HCT116 (cell line): ENCODE data around the gene LDLRAD4. TPM values are rescaled to one million over a fixed set of nuclear protein-coding genes. Genes with fewer than 3 reads are reported as not detected.

ENCODE experiments used
- ATAC-seq: fragments of 200-7000 bp; cut with Tn5 transposase; 2 replicates; pipeline ENCODE4 v1.9.1; 2020; ENCODE audit warnings: mild to moderate bottlenecking, moderate library complexity
- BruUV-seq: library from RNA; stranded (reverse); fragments of 400-500 nt; replicated peaks from 2 replicates; lab custom pipeline; 2021; lab: Mats Ljungman, UMichigan
- CTCF ChIA-PET: fragments of 300-600 bp; sonication (Branson Sonifier 250); formaldehyde crosslinking; loops from one replicate; lab custom pipeline; 2021; ENCODE audit warnings: antibody characterized with exemption; lab: Charles Lee
- POLR2A ChIA-PET: fragments of 300-600, 350-600 bp; sonication (Branson Sonifier 250); formaldehyde crosslinking; loops from one replicate; lab custom pipeline; 2021; ENCODE audit warnings: antibody characterized with exemption; lab: Charles Lee
- RAD21 ChIA-PET, 2 experiments: fragments of 300-600 bp; sonication (Branson Sonifier 250); formaldehyde crosslinking; loops; one replicate each; lab custom pipeline; 2023; ENCODE audit warnings: low total read pairs in 2 of 2; ENCODE audit not compliant: uncharacterized antibody in 2 of 2, unreplicated experiment in 2 of 2, low non-redundant PET in 1 of 2; lab: Charles Lee
- DNase-seq: peaks from one replicate; pipeline ENCODE4 v3.0.0-alpha.2; 2010; ENCODE audit warnings: low read depth, low spot score
- H2AFZ ChIP-seq: fragments of 200-600 bp; shearing (Covaris generic), sonication (generic); 2 replicates; pipeline ENCODE4 v1.6.1; 2017; ENCODE audit warnings: low read depth, mixed run types, mixed read lengths, antibody characterized with exemption, low read length; ENCODE audit not compliant: poor library complexity, severe bottlenecking
- H3K27ac ChIP-seq: 2 replicates; pipeline ENCODE4 v1.5.1; 2012; ENCODE audit warnings: low read depth, low read length
- H3K27me3 ChIP-seq: fragments of 200-600 bp; sonication (generic); 2 replicates; pipeline ENCODE4 v1.6.1; 2016; ENCODE audit warnings: mixed run types, low read length, mixed read lengths; ENCODE audit not compliant: insufficient read depth
- H3K36me3 ChIP-seq, 2 experiments: fragments of 200-500 bp in 1 of 2; fragments of 200-600 bp in 1 of 2; sonication (Bioruptor generic) in 1 of 2; sonication (generic) in 1 of 2; 2 replicates each; pipeline versions ENCODE4 v1.5.1 to v1.6.1; 2014 to 2016; ENCODE audit warnings: low read length in 2 of 2, inconsistent platforms in 1 of 2, mixed read lengths in 1 of 2, mixed run types in 1 of 2; ENCODE audit not compliant: insufficient read depth in 2 of 2, control insufficient read depth in 1 of 2
- H3K4me1 ChIP-seq, 2 experiments: fragments of 200-600 bp in 1 of 2; sonication (generic) in 1 of 2; 2 replicates each; pipeline versions ENCODE4 v1.5.1 to v1.6.1; 2012 to 2017; ENCODE audit warnings: low read length in 2 of 2, inconsistent platforms in 1 of 2, mild to moderate bottlenecking in 1 of 2, mixed read lengths in 1 of 2, mixed run types in 1 of 2, moderate library complexity in 1 of 2; ENCODE audit not compliant: insufficient read depth in 2 of 2, control insufficient read depth in 1 of 2
- H3K4me2 ChIP-seq: fragments of 200-600 bp; sonication (generic); 2 replicates; pipeline ENCODE4 v1.6.1; 2017; ENCODE audit warnings: mixed run types, low read length, mixed read lengths
- H3K4me3 ChIP-seq, 2 experiments: fragments of 200-600 bp in 1 of 2; sonication (generic) in 1 of 2; replicated peaks in 1 of 2; 2 replicates each; pipeline ENCODE4 v1.5.1; 2011 to 2016; ENCODE audit warnings: low read length in 2 of 2, control low read depth in 1 of 2, low read depth in 1 of 2, mild to moderate bottlenecking in 1 of 2, mixed read lengths in 1 of 2, mixed run types in 1 of 2
- H3K79me2 ChIP-seq: fragments of 200-600 bp; sonication (generic); 2 replicates; pipeline ENCODE4 v1.6.1; 2017; ENCODE audit warnings: mild to moderate bottlenecking, mixed run types, low read length, moderate library complexity, mixed read lengths; ENCODE audit not compliant: insufficient read depth
- H3K9ac ChIP-seq: fragments of 200-600 bp; sonication (generic); 2 replicates; pipeline ENCODE4 v1.6.1; 2016; ENCODE audit warnings: low read length, mixed read lengths
- H3K9me2 ChIP-seq: fragments of 200-600 bp; sonication (generic), shearing (Covaris generic); 2 replicates; pipeline ENCODE4 v1.6.1; 2017; ENCODE audit warnings: mixed run types, mild to moderate bottlenecking, moderate library complexity; ENCODE audit not compliant: insufficient read depth
- H3K9me3 ChIP-seq, 2 experiments: fragments of 200-500 bp in 1 of 2; fragments of 200-600 bp in 1 of 2; sonication (Bioruptor generic) in 1 of 2; sonication (generic) in 1 of 2; 2 replicates each; pipeline ENCODE4 v1.6.1; 2014 to 2017; ENCODE audit warnings: low read length in 2 of 2, mixed read lengths in 2 of 2, inconsistent platforms in 1 of 2, low read depth in 1 of 2, mild to moderate bottlenecking in 1 of 2, mixed run types in 1 of 2, moderate library complexity in 1 of 2; ENCODE audit not compliant: control insufficient read depth in 1 of 2, insufficient read depth in 1 of 2
- H4K20me1 ChIP-seq: fragments of 200-600 bp; sonication (generic), shearing (Covaris generic); 2 replicates; pipeline ENCODE4 v1.6.1; 2017; ENCODE audit warnings: mixed run types, mild to moderate bottlenecking, moderate library complexity; ENCODE audit not compliant: insufficient read depth
- ATF3 ChIP-seq: IDR thresholded peaks from 2 replicates; pipeline ENCODE4 v1.6.1; 2012
- CBX3 ChIP-seq: IDR thresholded peaks from 2 replicates; pipeline ENCODE4 v1.6.1; 2012; ENCODE audit warnings: low read depth
- CEBPB ChIP-seq: IDR thresholded peaks from 2 replicates; pipeline ENCODE4 v1.6.1; 2012; ENCODE audit warnings: low read depth
- EZH2phosphoT487 ChIP-seq: fragments of 200-600 bp; IDR thresholded peaks from 2 replicates; pipeline ENCODE4 v1.6.1; 2018; ENCODE audit warnings: antibody characterized with exemption, borderline replicate concordance
- FOSL1 ChIP-seq: IDR thresholded peaks from 2 replicates; pipeline ENCODE4 v1.6.1; 2012; ENCODE audit warnings: low read depth
- JUND ChIP-seq: IDR thresholded peaks from 2 replicates; pipeline ENCODE4 v1.6.1; 2012
- MAX ChIP-seq: IDR thresholded peaks from 2 replicates; pipeline ENCODE4 v1.6.1; 2012
- POLR2AphosphoS5 ChIP-seq: IDR thresholded peaks from 2 replicates; pipeline ENCODE4 v1.6.1; 2011; ENCODE audit warnings: mild to moderate bottlenecking, low read depth, low read length, moderate library complexity
- RAD21 ChIP-seq: IDR thresholded peaks from 2 replicates; pipeline ENCODE4 v1.6.1; 2012; ENCODE audit warnings: low read depth, mild to moderate bottlenecking
- REST ChIP-seq: IDR thresholded peaks from 2 replicates; pipeline ENCODE4 v1.6.1; 2012; ENCODE audit warnings: low read depth
- SP1 ChIP-seq: IDR thresholded peaks from 2 replicates; pipeline ENCODE4 v1.6.1; 2012; ENCODE audit warnings: low read depth
- TCF7L2 ChIP-seq: IDR thresholded peaks from 2 replicates; pipeline ENCODE4 v1.7.0; 2011; ENCODE audit warnings: borderline replicate concordance, inconsistent platforms; ENCODE audit not compliant: insufficient read depth, insufficient read length; ENCODE audit errors: extremely low read depth
- YY1 ChIP-seq: IDR thresholded peaks from 2 replicates; pipeline ENCODE4 v1.6.1; 2011; ENCODE audit warnings: low read length, low read depth, moderate library complexity, mild to moderate bottlenecking; ENCODE audit not compliant: insufficient replicate concordance; ENCODE audit errors: extremely low read depth
- ZBTB33 ChIP-seq: IDR thresholded peaks from 2 replicates; pipeline ENCODE4 v1.6.1; 2011; ENCODE audit warnings: mild to moderate bottlenecking, low read length, moderate library complexity; ENCODE audit not compliant: insufficient replicate concordance; ENCODE audit errors: extremely low read depth
- ZNF274 ChIP-seq: fragments of 200-500 bp; sonication (Bioruptor generic); IDR thresholded peaks from 2 replicates; pipeline ENCODE4 v1.6.1; 2014; ENCODE audit warnings: mild to moderate bottlenecking, low read depth, low read length, inconsistent platforms
- intact Hi-C: fragments of 100-400 bp; cut with micrococcal nuclease; formaldehyde crosslinking; loops from 2 replicates; pipeline ENCODE4 v1.10.0; 2022
- total RNA-seq: library from RNA; stranded (reverse); gene quantifications from one replicate; pipeline ENCODE4 v1.2.1, GENCODE V29; 2021; ENCODE audit not compliant: unreplicated experiment

The LDLRAD4 gene
- total RNA-seq, 1 experiment from 2014 or later: 1.2 TPM

GRCh38 chr18:13551841-13552733 lies 333.5 kb downstream of the LDLRAD4 start (continued):
- TF ChIP-seq RAD21 (no peak), CEBPB (no peak)

- Histone ChIP-seq H3K9me2 (no peaks in the 10 kb centered on the region), H3K27me3 (peaks cover 15% of the 10 kb centered on the region), H3K4me2 (no peak overlapping the region), H3K79me2 (no peaks in the 10 kb centered on the region), H3K36me3 (no peaks in the 10 kb centered on the region), H3K9me3 (no peaks in the 10 kb centered on the region), H3K9ac (no peak overlapping the region), H3K4me3 (no peak overlapping the region), H2AFZ (no peak overlapping the region), H3K27ac (no peak overlapping the region), H4K20me1 (no peaks in the 10 kb centered on the region), H3K4me1 (no peaks in the 10 kb centered on the region)
- TF ChIP-seq JUND (no peak), POLR2AphosphoS5 (no peak), FOSL1 (no peak), TCF7L2 (no peak), CBX3 (no peak), ZBTB33 (no peak), YY1 (no peak), SP1 (no peak), MAX (no peak), REST (no peak), ZNF274 (no peak), ATF3 (no peak), EZH2phosphoT487 (no peak)
- DNase-seq (no peak), ATAC-seq (no peak)
- ChIA-PET CTCF (no interaction called here), RAD21 (no interaction called here), POLR2A (no interaction called here)
- no TSS peak for BruUV-seq
- intact Hi-C loops: no loop called here
Observed at GRCh38 chr18:13553449-13553848, 334.9 kb downstream of the LDLRAD4 start.
